ENCODE results near the gene ACOT7. TPM values are rescaled to one million over a fixed set of nuclear protein-coding genes. Genes with fewer than 3 reads are reported as not detected.

Gene ACOT7
- total RNA-seq, 2 experiments from 2014 or later, result 5.3 to 5.4 TPM

DNA sequence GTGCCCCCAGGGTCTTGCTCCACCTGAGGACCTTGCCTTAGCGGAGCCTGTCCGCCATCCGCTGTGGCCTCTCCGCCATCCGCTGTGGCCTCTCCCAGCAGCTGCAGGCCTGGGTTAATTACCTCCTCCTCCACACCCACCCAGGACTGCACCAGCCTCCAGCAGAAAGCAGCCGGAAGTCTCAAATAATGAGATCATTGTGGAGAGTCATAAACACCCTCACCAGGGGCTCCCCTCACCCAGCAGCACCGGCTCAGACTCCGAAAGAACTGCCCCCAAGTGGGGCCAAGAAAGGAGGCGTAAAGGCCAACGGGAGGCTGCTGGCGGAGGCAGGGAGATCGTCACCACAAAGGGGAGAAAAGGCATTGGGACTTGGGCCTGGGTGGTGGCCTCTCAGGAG, 122.0 kb downstream of the ACOT7 start:
- ChIA-PET POLR2A (no interaction called here), CTCF (no interaction called here)
- Histone ChIP-seq H3K4me3 (ENCODE audit: low read length) (no peak overlapping the region), H3K36me3 (ENCODE audit: insufficient read depth, low read length) (no peaks in the 10 kb centered on the region), H3K4me1 (ENCODE audit: insufficient read depth, low read length) (no peaks in the 10 kb centered on the region), H3K9me3 (ENCODE audit: control insufficient read depth in 1 of 2, insufficient read depth in 1 of 2, low read length in 2 of 2) (no peaks in the 10 kb centered on the region), H3K27ac (ENCODE audit: low read depth in 1 of 2, low read length in 2 of 2) (no peak overlapping the region), H3K27me3 (ENCODE audit: control insufficient read depth in 1 of 2, insufficient read depth in 2 of 2, low read length in 2 of 2) (no peaks in the 10 kb centered on the region)
- ATAC-seq (ENCODE audit: poor library complexity) (no peak), DNase-seq (no peak)
- TF ChIP-seq CTCF (IDR thresholded peaks at IDR 0.05), result no peak
- H3K27ac Mint-ChIP-seq, result no peak overlapping the region
- H3K9me3 Mint-ChIP-seq, result no peaks in the 10 kb centered on the region
- H3K4me3 Mint-ChIP-seq, result no peak overlapping the region
- H3K4me1 Mint-ChIP-seq (ENCODE audit: low read depth), result no peaks in the 10 kb centered on the region
- no peaks in the 10 kb centered on the region for H3K36me3 Mint-ChIP-seq (ENCODE audit: low read depth)
- intact Hi-C loops (cut with DNase I, micrococcal nuclease), result no loop called here
- H3K27me3 Mint-ChIP-seq, result no peaks in the 10 kb centered on the region

- Mint-ChIP-seq H3K4me3 (no peak overlapping the region), H3K4me1 (ENCODE audit: low read depth) (no peaks in the 10 kb centered on the region), H3K27me3 (no peaks in the 10 kb centered on the region), H3K27ac (no peak overlapping the region), H3K9me3 (no peaks in the 10 kb centered on the region), H3K36me3 (ENCODE audit: low read depth) (no peaks in the 10 kb centered on the region)
- ChIA-PET CTCF (no interaction called here), POLR2A (no interaction called here)
- ATAC-seq (ENCODE audit: poor library complexity), result no peak
- no peak for DNase-seq
- Histone ChIP-seq H3K27ac (ENCODE audit: low read depth in 1 of 2, low read length in 2 of 2) (no peak overlapping the region), H3K4me3 (ENCODE audit: low read length) (no peak overlapping the region), H3K9me3 (ENCODE audit: control insufficient read depth in 1 of 2, insufficient read depth in 1 of 2, low read length in 2 of 2) (no peaks in the 10 kb centered on the region), H3K27me3 (ENCODE audit: control insufficient read depth in 1 of 2, insufficient read depth in 2 of 2, low read length in 2 of 2) (no peaks in the 10 kb centered on the region), H3K36me3 (ENCODE audit: insufficient read depth, low read length) (no peaks in the 10 kb centered on the region), H3K4me1 (ENCODE audit: insufficient read depth, low read length) (no peaks in the 10 kb centered on the region)
- no peak for TF ChIP-seq CTCF (IDR thresholded peaks at IDR 0.05)
- intact Hi-C loops (cut with DNase I, micrococcal nuclease), result no loop called here
Measured at GRCh38 chr1:6271006-6271405, 122.6 kb downstream of the ACOT7 start.

DNA sequence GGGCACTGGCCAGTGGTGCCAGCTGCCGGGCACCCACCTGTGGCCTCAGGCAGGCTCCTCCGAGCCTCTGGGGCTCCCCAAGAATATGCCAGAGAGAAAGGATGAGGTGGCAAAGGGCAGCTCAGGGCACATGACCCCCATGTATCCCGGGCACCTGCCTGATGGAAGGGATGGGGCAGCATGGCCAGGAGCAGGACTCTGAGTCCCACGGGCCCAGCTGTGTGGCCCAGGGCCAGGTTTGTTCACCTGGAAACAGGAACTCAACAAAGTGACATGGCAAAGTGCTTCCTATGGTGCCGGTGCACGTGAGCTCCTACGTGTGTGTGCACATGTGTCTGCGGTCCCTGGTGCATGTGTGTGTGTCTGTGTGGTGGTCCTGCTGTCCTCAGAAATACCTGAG, 123.2 kb downstream of the ACOT7 start:
- Mint-ChIP-seq H3K4me1 (ENCODE audit: low read depth) (no peaks in the 10 kb centered on the region), H3K27me3 (no peaks in the 10 kb centered on the region), H3K36me3 (ENCODE audit: low read depth) (no peaks in the 10 kb centered on the region), H3K4me3 (no peak overlapping the region), H3K9me3 (no peaks in the 10 kb centered on the region), H3K27ac (no peak overlapping the region)
- H3K4me1 ChIP-seq (ENCODE audit: insufficient read depth, low read length), result no peaks in the 10 kb centered on the region
- ChIA-PET CTCF (no interaction called here), POLR2A (no interaction called here)
- H3K27me3 ChIP-seq (ENCODE audit: control insufficient read depth in 1 of 2, insufficient read depth in 2 of 2, low read length in 2 of 2), result no peaks in the 10 kb centered on the region
- ATAC-seq (ENCODE audit: poor library complexity), result no peak
- no peak overlapping the region for H3K27ac ChIP-seq (ENCODE audit: low read depth in 1 of 2, low read length in 2 of 2)
- H3K9me3 ChIP-seq (ENCODE audit: control insufficient read depth in 1 of 2, insufficient read depth in 1 of 2, low read length in 2 of 2), result no peaks in the 10 kb centered on the region
- no peak overlapping the region for H3K4me3 ChIP-seq (ENCODE audit: low read length)
- TF ChIP-seq CTCF (IDR thresholded peaks at IDR 0.05), result no peak
- H3K36me3 ChIP-seq (ENCODE audit: insufficient read depth, low read length), result no peaks in the 10 kb centered on the region
- intact Hi-C loops (cut with DNase I, micrococcal nuclease), result no loop called here
- DNase-seq, result no peak

Data from CD4-positive, alpha-beta T cell (primary cell).